SK-N-SH treated with all-trans-retinoic acid at 6 μM for 48 hours (cell line): Measurements from ENCODE around the gene ZNF480.

ENCODE experiments used
- ATAC-seq: fragments of 200-7000 bp; cut with Tn5 transposase; 3 replicates; pipeline ENCODE4 v1.9.1; 2020; ENCODE audit warnings: mild to moderate bottlenecking, moderate library complexity
- ARNTL ChIP-seq: fragments of 450-650 bp; formaldehyde crosslinking; IDR thresholded peaks from 2 replicates; pipeline ENCODE4 v1.5.0; 2020; ENCODE audit warnings: low read depth, mild to moderate bottlenecking, moderate library complexity, borderline replicate concordance
- BACH2 ChIP-seq: fragments of 250-450 bp; sonication (Bioruptor Pico); IDR thresholded peaks from 2 replicates; pipeline ENCODE4 v1.9.0; 2021; ENCODE audit warnings: mild to moderate bottlenecking, borderline replicate concordance
- CSDC2 ChIP-seq: fragments of 250-450 bp; sonication (Bioruptor Pico); IDR thresholded peaks from 2 replicates; pipeline ENCODE4 v1.5.0; 2020; ENCODE audit warnings: mild to moderate bottlenecking, moderate library complexity
- CSRNP3 ChIP-seq: fragments of 250-450 bp; sonication (Bioruptor Pico); IDR thresholded peaks from 2 replicates; pipeline ENCODE4 v1.5.1; 2021; ENCODE audit warnings: mild to moderate bottlenecking, moderate library complexity
- ESRRG ChIP-seq: fragments of 250-450 bp; sonication (Bioruptor Pico); IDR thresholded peaks from 2 replicates; pipeline ENCODE4 v1.6.1; 2021; ENCODE audit warnings: mild to moderate bottlenecking
- GLIS3 ChIP-seq: fragments of 250-450 bp; sonication (Bioruptor Pico); IDR thresholded peaks from 2 replicates; pipeline ENCODE4 v1.5.0; 2020; ENCODE audit warnings: mild to moderate bottlenecking, moderate library complexity
- ISL1 ChIP-seq: fragments of 250-450 bp; sonication (Bioruptor Pico); IDR thresholded peaks from 2 replicates; pipeline ENCODE4 v2.1.2; 2022; ENCODE audit warnings: mild to moderate bottlenecking, moderate library complexity
- OSR1 ChIP-seq: fragments of 250-450 bp; sonication (Bioruptor Pico); IDR thresholded peaks from 2 replicates; pipeline ENCODE4 v1.8.0; 2022; ENCODE audit warnings: moderate library complexity, mild to moderate bottlenecking, inconsistent platforms
- PATZ1 ChIP-seq: fragments of 250-450 bp; sonication (Bioruptor Pico); IDR thresholded peaks from 2 replicates; pipeline ENCODE4 v1.8.0; 2020; ENCODE audit warnings: mild to moderate bottlenecking, moderate library complexity, borderline replicate concordance
- POU6F1 ChIP-seq: fragments of 250-450 bp; sonication (Bioruptor Pico); IDR thresholded peaks from 2 replicates; pipeline ENCODE4 v1.8.0; 2021; ENCODE audit warnings: low read depth, mild to moderate bottlenecking, moderate library complexity, borderline replicate concordance
- PPARA ChIP-seq: fragments of 250-450 bp; sonication (Bioruptor Pico); IDR thresholded peaks from 2 replicates; pipeline ENCODE4 v1.5.0; 2020; ENCODE audit warnings: mild to moderate bottlenecking, borderline replicate concordance
- RARB ChIP-seq: fragments of 250-450 bp; sonication (Bioruptor Pico); IDR thresholded peaks from 2 replicates; pipeline ENCODE4 v1.8.0; 2021; ENCODE audit warnings: mild to moderate bottlenecking, moderate library complexity
- SNAI2 ChIP-seq: fragments of 250-450 bp; sonication (Bioruptor Pico); IDR thresholded peaks from 2 replicates; pipeline ENCODE4 v1.5.0; 2020; ENCODE audit warnings: mild to moderate bottlenecking, moderate library complexity
- TCF4 ChIP-seq: fragments of 250-450 bp; sonication (Bioruptor Pico); IDR thresholded peaks from 2 replicates; pipeline ENCODE4 v1.8.0; 2021; ENCODE audit warnings: mild to moderate bottlenecking, moderate library complexity, borderline replicate concordance
- TSHZ2 ChIP-seq: fragments of 250-450 bp; sonication (Bioruptor Pico); IDR thresholded peaks from 2 replicates; pipeline ENCODE4 v1.5.0; 2020; ENCODE audit warnings: mild to moderate bottlenecking, moderate library complexity
- ZC3H10 ChIP-seq: fragments of 250-450 bp; sonication (Bioruptor Pico); IDR thresholded peaks from 2 replicates; pipeline ENCODE4 v1.5.1; 2021; ENCODE audit warnings: mild to moderate bottlenecking, moderate library complexity
- ZFP3 ChIP-seq: fragments of 250-450 bp; sonication (Bioruptor Pico); IDR thresholded peaks from 2 replicates; pipeline ENCODE4 v1.5.0; 2020; ENCODE audit warnings: mild to moderate bottlenecking, moderate library complexity
- ZFP30 ChIP-seq: fragments of 450-650 bp; formaldehyde crosslinking; IDR thresholded peaks from 2 replicates; pipeline ENCODE4 v1.5.0; 2022; ENCODE audit warnings: mild to moderate bottlenecking, moderate library complexity
- ZNF565 ChIP-seq: fragments of 450-650 bp; formaldehyde crosslinking; conservative IDR thresholded peaks from 2 replicates; pipeline ENCODE4 v1.5.0; 2020; ENCODE audit warnings: low read depth, mild to moderate bottlenecking, moderate library complexity
- ZNF70 ChIP-seq: fragments of 450-650 bp; formaldehyde crosslinking; IDR thresholded peaks from 2 replicates; pipeline ENCODE4 v1.5.0; 2020; ENCODE audit warnings: mild to moderate bottlenecking, moderate library complexity

ZNF480 gene

GRCh38 chr19:52270266-52270885, 26.6 kb upstream of the ZNF480 start:
- ATAC-seq, result peak; percentile 36
- TF ChIP-seq CSDC2 (CRISPR knock-in tag) (no peak), ISL1 (CRISPR knock-in tag) (no peak), SNAI2 (CRISPR knock-in tag) (no peak), ESRRG (CRISPR knock-in tag) (no peak), ZC3H10 (no peak), ZNF565 (no peak), ZFP30 (CRISPR knock-in tag) (no peak), POU6F1 (CRISPR knock-in tag) (no peak), ZFP3 (CRISPR knock-in tag) (no peak), CSRNP3 (CRISPR knock-in tag) (no peak), GLIS3 (CRISPR knock-in tag) (no peak)

- TF ChIP-seq OSR1 (CRISPR knock-in tag) (no peak), ZFP3 (CRISPR knock-in tag) (no peak), POU6F1 (CRISPR knock-in tag) (no peak), SNAI2 (CRISPR knock-in tag) (no peak), GLIS3 (CRISPR knock-in tag) (no peak), ARNTL (CRISPR knock-in tag) (no peak), ZC3H10 (no peak), PPARA (CRISPR knock-in tag) (no peak), ZNF70 (CRISPR knock-in tag) (no peak)
- no peak for ATAC-seq
These were observed 23.7 kb upstream of the ZNF480 start for GRCh38 chr19:52273301-52273700.

GRCh38 chr19:52274191-52274590, 22.8 kb upstream of the ZNF480 start:
- ATAC-seq, result no peak
- TF ChIP-seq CSRNP3 (CRISPR knock-in tag) (no peak), OSR1 (CRISPR knock-in tag) (no peak), RARB (CRISPR knock-in tag) (no peak), TCF4 (CRISPR knock-in tag) (no peak), ZFP3 (CRISPR knock-in tag) (no peak), ZFP30 (CRISPR knock-in tag) (no peak), ZNF565 (no peak), BACH2 (CRISPR knock-in tag) (no peak), ARNTL (CRISPR knock-in tag) (no peak), ISL1 (CRISPR knock-in tag) (no peak), CSDC2 (CRISPR knock-in tag) (no peak), PPARA (CRISPR knock-in tag) (no peak), TSHZ2 (CRISPR knock-in tag) (no peak), PATZ1 (CRISPR knock-in tag) (no peak), SNAI2 (CRISPR knock-in tag) (no peak), ESRRG (CRISPR knock-in tag) (no peak), GLIS3 (CRISPR knock-in tag) (no peak)
